Dendritic cell treated with granulocyte-macrophage colony-stimulating factor and Interleukin-4, amounts not matched to agents 40 ng/mL and 50 ng/mL, for 4 days (primary cell): ENCODE data around the gene OSBPL3.

Experiments
- H3K27ac Mint-ChIP-seq: one replicate; pipeline ENCODE4 v1.8.0; 2022; ENCODE audit warnings: mild to moderate bottlenecking, mixed read lengths
- H3K27me3 Mint-ChIP-seq: one replicate; pipeline ENCODE4 v1.8.0; 2022; ENCODE audit warnings: mild to moderate bottlenecking, mixed read lengths
- H3K36me3 Mint-ChIP-seq: one replicate; pipeline ENCODE4 v1.8.0; 2022; ENCODE audit warnings: low read depth, mixed read lengths
- H3K4me1 Mint-ChIP-seq: one replicate; pipeline ENCODE4 v1.8.0; 2022; ENCODE audit warnings: low read depth, mixed read lengths
- H3K4me3 Mint-ChIP-seq: one replicate; pipeline ENCODE4 v1.8.0; 2022; ENCODE audit warnings: mild to moderate bottlenecking, moderate library complexity, mixed read lengths
- H3K9me3 Mint-ChIP-seq: one replicate; pipeline ENCODE4 v1.8.0; 2022; ENCODE audit warnings: mixed read lengths
- intact Hi-C: fragments of 100-400 bp; cut with micrococcal nuclease; formaldehyde crosslinking; loops from one replicate; pipeline ENCODE4 v1.15.0; 2022

Gene OSBPL3

GRCh38 chr7:24956021-24956420, 24.0 kb downstream of the OSBPL3 start:
- peaks cover 50% of the 10 kb centered on the region for H3K4me1 Mint-ChIP-seq
- H3K9me3 Mint-ChIP-seq, result no peaks in the 10 kb centered on the region
- H3K36me3 Mint-ChIP-seq, result peaks cover 16% of the 10 kb centered on the region
- H3K4me3 Mint-ChIP-seq, result no peak overlapping the region
- H3K27me3 Mint-ChIP-seq, result no peaks in the 10 kb centered on the region
- no peak overlapping the region for H3K27ac Mint-ChIP-seq
- intact Hi-C loops, result no loop called here

GRCh38 chr7:24955313-24955712, 24.7 kb downstream of the OSBPL3 start:
- H3K27me3 Mint-ChIP-seq, result no peaks in the 10 kb centered on the region
- H3K9me3 Mint-ChIP-seq, result no peaks in the 10 kb centered on the region
- peaks cover 50% of the 10 kb centered on the region for H3K4me1 Mint-ChIP-seq
- intact Hi-C loops, result no loop called here
- H3K4me3 Mint-ChIP-seq, result no peak overlapping the region
- no peak overlapping the region for H3K27ac Mint-ChIP-seq
- H3K36me3 Mint-ChIP-seq, result peaks cover 16% of the 10 kb centered on the region

DNA sequence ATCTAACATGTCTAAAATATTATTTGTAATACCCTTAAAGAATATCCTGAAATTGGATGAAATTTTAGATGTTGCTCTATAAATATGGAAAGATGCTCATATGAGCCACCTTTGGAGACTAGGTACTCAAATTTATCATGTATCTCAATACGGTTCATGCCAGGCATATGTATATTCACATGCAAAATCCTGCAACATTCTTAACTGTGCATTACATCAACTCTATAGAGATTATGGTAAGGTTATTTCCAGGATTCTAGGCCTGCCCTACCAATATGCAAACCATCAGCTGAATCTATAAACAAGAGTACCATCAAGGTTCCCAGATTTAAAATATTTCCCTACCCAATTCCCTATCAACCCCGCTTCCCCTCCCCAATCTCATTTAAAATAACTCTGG, 27.5 kb downstream of the OSBPL3 start:
- intact Hi-C loops, result no loop called here
- Mint-ChIP-seq H3K4me1 (peaks cover 43% of the 10 kb centered on the region), H3K9me3 (peaks cover 7% of the 10 kb centered on the region), H3K4me3 (no peak overlapping the region), H3K36me3 (peaks cover 8% of the 10 kb centered on the region), H3K27me3 (no peaks in the 10 kb centered on the region), H3K27ac (no peak overlapping the region)

DNA sequence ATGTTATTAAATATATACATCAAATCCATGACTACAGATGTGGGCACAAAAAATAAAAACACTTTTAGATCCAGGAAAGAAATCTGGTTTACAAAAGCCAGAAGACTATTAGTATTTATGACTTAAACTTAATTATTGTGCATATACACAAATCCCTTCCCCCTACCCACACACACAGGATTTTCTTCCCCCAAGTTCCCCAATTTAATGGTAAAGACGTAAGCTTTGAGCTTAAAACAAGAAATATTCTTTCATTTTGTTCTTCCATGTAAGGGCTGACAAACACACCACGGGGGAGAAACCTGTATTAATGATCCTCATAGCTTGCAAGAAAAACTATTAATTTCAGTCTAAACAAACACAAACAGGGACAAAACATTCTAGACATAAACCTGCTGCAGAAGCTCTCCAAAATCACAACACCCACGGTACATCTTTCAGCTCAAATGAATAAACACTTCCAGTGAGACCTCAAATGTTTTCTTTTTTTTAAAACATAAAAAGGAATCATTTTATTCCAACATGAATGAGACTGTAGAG, 28.5 kb downstream of the OSBPL3 start:
- intact Hi-C loops, result no loop called here
- peak overlapping the region; percentile 51 for H3K4me3 Mint-ChIP-seq
- peaks cover 8% of the 10 kb centered on the region for H3K36me3 Mint-ChIP-seq
- H3K4me1 Mint-ChIP-seq, result peaks cover 52% of the 10 kb centered on the region
- peak overlapping the region; percentile 78 for H3K27ac Mint-ChIP-seq
- H3K9me3 Mint-ChIP-seq, result peaks cover 7% of the 10 kb centered on the region
- H3K27me3 Mint-ChIP-seq, result no peaks in the 10 kb centered on the region

GRCh38 chr7:24949884-24950283, 30.1 kb downstream of the OSBPL3 start:
- Mint-ChIP-seq H3K9me3 (peaks cover 7% of the 10 kb centered on the region), H3K4me3 (no peak overlapping the region), H3K27ac (peak overlapping the region; percentile 78), H3K36me3 (peaks cover 13% of the 10 kb centered on the region), H3K27me3 (no peaks in the 10 kb centered on the region), H3K4me1 (peaks cover 61% of the 10 kb centered on the region)
- intact Hi-C loops, result no loop called here

DNA sequence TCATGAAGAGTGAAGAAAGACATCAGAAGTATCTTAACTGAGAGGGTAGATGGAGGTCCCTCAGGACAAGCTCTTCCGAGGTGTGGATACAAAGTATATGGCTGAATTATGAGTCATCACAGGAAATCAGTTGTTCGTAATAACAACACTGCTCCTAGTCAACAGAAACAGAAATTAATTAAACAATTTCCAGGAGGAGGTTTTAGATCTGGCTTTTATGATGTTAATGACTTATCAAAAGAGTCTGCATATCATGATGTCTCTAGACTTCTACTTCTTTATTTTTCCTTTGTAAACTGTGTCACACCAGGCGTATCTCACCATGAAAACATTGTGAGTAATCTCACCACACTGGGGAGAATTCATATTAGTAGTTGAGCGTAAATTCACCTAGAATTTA, 31.2 kb downstream of the OSBPL3 start:
- intact Hi-C loops, result no loop called here
- Mint-ChIP-seq H3K27ac (no peak overlapping the region), H3K9me3 (peaks cover 7% of the 10 kb centered on the region), H3K4me1 (peaks cover 51% of the 10 kb centered on the region), H3K27me3 (no peaks in the 10 kb centered on the region), H3K4me3 (no peak overlapping the region), H3K36me3 (peaks cover 13% of the 10 kb centered on the region)

DNA sequence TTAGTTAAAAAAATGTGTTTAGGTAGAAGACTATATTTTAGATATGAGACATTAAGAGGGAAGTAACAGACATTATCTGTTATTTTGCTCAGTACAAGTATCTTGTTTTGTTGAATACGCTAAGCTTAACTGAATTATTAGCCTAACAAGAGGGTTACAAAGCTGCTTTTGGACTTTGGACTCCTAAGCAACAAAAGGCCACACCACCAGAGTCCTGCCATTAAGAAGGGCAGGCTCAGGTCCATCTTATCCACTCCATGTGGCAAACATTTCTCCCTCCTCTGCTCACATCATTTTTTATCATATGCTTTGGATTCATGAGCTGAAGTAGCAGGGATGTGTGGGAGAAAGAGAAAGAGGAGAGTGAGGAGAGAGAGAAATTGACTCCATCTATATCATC, 33.5 kb downstream of the OSBPL3 start:
- Mint-ChIP-seq H3K4me3 (no peak overlapping the region), H3K36me3 (peaks cover 13% of the 10 kb centered on the region), H3K27me3 (no peaks in the 10 kb centered on the region), H3K4me1 (peaks cover 49% of the 10 kb centered on the region), H3K9me3 (peaks cover 7% of the 10 kb centered on the region), H3K27ac (no peak overlapping the region)
- intact Hi-C loops, result no loop called here

DNA sequence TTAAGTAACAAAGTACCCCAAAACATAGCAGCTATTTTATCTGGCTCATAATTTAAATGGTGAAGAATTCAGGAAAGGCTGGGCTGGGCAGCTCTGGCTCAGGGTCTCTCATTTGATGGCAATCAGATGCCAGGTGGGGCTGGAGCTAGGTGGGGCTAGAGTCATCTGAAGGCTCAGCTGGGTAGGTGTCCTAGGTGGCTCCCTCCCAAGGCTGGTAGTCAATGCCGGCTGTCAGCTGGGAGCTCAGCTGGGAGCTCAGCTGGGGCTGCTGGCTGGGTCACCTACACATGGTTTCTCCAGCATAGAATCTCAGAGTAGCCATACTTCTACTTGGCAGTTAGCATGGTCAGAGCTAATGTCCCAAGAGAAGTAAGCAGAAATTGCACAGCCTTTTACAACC, 34.1 kb downstream of the OSBPL3 start:
- Mint-ChIP-seq H3K4me1 (peaks cover 45% of the 10 kb centered on the region), H3K36me3 (peaks cover 13% of the 10 kb centered on the region), H3K4me3 (no peak overlapping the region), H3K9me3 (peaks cover 7% of the 10 kb centered on the region), H3K27me3 (no peaks in the 10 kb centered on the region), H3K27ac (no peak overlapping the region)
- intact Hi-C loops, result no loop called here

DNA sequence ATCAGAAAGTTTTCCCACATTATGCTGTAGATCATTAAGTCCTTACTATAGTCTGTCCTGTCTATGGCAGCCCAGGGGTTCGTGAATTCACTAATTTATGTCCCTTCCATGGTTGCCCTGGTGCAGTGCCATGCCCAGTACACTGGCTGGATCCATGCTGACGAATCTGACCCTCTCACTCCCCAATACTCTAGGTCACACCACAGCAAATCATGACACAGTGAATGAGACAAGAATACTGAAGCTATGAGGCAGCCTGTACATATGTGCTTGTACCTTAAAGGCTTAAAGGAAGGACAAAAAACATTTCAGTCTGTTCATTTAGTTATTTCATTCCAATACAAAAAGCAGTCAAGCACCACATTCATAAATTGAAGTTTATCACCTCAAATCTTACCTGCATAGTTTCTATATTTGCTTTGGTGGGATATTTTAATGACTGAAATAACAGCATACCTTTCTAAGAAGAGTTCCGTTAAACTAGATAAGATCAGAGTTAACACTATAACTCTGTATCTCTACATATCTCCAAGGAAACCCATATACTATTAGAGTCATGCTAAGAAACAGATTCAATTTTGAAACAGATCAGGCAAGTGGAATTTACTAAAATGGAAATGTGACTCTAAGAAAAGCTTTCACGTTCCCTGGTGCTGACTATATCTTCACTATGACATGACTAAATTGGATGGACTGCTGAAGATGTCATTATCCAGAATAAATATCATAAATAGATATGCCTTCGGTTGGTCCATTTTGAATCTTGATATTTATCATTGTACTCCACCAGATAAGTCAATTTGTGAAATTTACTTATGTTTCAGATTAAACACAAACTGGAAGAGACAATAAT, 36.7 kb downstream of the OSBPL3 start:
- Mint-ChIP-seq H3K9me3 (no peaks in the 10 kb centered on the region), H3K36me3 (peaks cover 12% of the 10 kb centered on the region), H3K4me1 (peaks cover 50% of the 10 kb centered on the region), H3K27ac (no peak overlapping the region), H3K4me3 (no peak overlapping the region), H3K27me3 (no peaks in the 10 kb centered on the region)
- intact Hi-C loops, result loop anchor here (5.0 kb wide), 1 partner anchor 34 kb away; no protein-coding TSS in a partner anchor

DNA sequence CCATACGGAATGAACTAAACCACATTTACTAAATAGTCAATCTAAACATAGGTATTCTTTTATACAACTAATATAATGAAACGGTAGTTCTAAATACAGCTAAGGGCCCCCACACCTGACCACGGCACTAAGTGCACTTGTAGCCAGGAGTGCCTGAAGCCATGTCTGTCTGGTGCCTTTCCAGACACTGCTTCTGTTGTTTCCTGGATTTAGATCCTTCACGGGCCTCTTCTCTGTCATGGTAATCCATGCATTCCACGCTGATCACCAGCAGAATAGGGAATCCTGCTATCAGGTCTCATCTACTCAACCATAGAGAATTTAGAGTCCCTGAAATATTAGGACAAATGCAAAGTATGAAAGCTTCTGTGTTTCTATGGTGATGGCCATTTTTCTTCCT, 37.8 kb downstream of the OSBPL3 start:
- no peaks in the 10 kb centered on the region for H3K9me3 Mint-ChIP-seq
- no peak overlapping the region for H3K27ac Mint-ChIP-seq
- H3K36me3 Mint-ChIP-seq, result peaks cover 12% of the 10 kb centered on the region
- intact Hi-C loops, result loop anchor here (5.0 kb wide), 1 partner anchor 35 kb away; no protein-coding TSS in a partner anchor
- H3K4me3 Mint-ChIP-seq, result no peak overlapping the region
- H3K4me1 Mint-ChIP-seq, result peaks cover 52% of the 10 kb centered on the region
- H3K27me3 Mint-ChIP-seq, result no peaks in the 10 kb centered on the region

GRCh38 chr7:24939416-24939815, 40.6 kb downstream of the OSBPL3 start:
- H3K4me3 Mint-ChIP-seq, result peak overlapping the region; percentile 22

GRCh38 chr7:24936121-24936824, 43.7 kb downstream of the OSBPL3 start:
- Mint-ChIP-seq H3K4me3 (no peak overlapping the region), H3K9me3 (peaks cover 9% of the 10 kb centered on the region), H3K27ac (peak overlapping the region; percentile 43), H3K4me1 (peaks cover 60% of the 10 kb centered on the region), H3K36me3 (peaks cover 15% of the 10 kb centered on the region), H3K27me3 (no peaks in the 10 kb centered on the region)
- intact Hi-C loops, result no loop called here

More at GRCh38 chr7:24939416-24939815, 40.6 kb downstream of the OSBPL3 start:
- peaks cover 46% of the 10 kb centered on the region for H3K4me1 Mint-ChIP-seq
- peaks cover 13% of the 10 kb centered on the region for H3K36me3 Mint-ChIP-seq
- no peaks in the 10 kb centered on the region for H3K27me3 Mint-ChIP-seq
- peak overlapping the region; percentile 48 for H3K27ac Mint-ChIP-seq
- H3K9me3 Mint-ChIP-seq, result peaks cover 9% of the 10 kb centered on the region
- intact Hi-C loops, result no loop called here

DNA sequence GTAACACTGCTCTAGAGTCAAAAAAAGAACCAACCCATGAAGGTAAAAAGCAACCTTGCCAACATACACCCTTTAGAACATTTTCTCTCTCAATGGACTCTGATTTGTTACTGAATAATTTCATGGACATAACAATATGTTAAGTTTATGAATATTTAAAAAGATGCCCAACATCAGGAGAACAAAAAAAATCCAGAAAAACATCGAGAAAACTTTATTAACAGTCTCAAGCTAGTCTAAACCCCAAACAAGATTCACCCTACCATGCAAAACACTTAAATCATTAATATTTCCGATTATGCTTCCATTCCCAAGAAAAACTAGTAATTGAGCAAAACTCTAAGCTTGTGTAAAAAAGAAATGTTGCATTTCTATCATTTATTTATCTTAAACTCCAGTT, 46.7 kb downstream of the OSBPL3 start:
- H3K27ac Mint-ChIP-seq, result peak overlapping the region; percentile 28
- intact Hi-C loops, result loop anchor here (5.0 kb wide), 1 partner anchor 49 kb away; the partner anchor contains the start of gene OSBPL3
- H3K4me1 Mint-ChIP-seq, result peaks cover 40% of the 10 kb centered on the region
- H3K27me3 Mint-ChIP-seq, result no peaks in the 10 kb centered on the region
- peaks cover 16% of the 10 kb centered on the region for H3K36me3 Mint-ChIP-seq
- H3K4me3 Mint-ChIP-seq, result no peak overlapping the region
- H3K9me3 Mint-ChIP-seq, result peaks cover 9% of the 10 kb centered on the region

GRCh38 chr7:24932815-24933214, 47.2 kb downstream of the OSBPL3 start:
- Mint-ChIP-seq H3K4me3 (no peak overlapping the region), H3K27ac (peak overlapping the region; percentile 28), H3K36me3 (peaks cover 16% of the 10 kb centered on the region), H3K4me1 (peaks cover 37% of the 10 kb centered on the region), H3K9me3 (peaks cover 9% of the 10 kb centered on the region), H3K27me3 (no peaks in the 10 kb centered on the region)
- intact Hi-C loops, result loop anchor here (5.0 kb wide), 1 partner anchor 49 kb away; the partner anchor contains the start of gene OSBPL3
